ENCODE results near the gene AMOTL1.

AMOTL1 gene

GRCh38 chr11:94773842-94774241 lies 5.7 kb downstream of the AMOTL1 start:
- TF ChIP-seq SPI1 (IDR thresholded peaks at IDR 0.05; ENCODE audit: borderline replicate concordance, low read depth) (no peak), REST (IDR thresholded peaks at IDR 0.05; ENCODE audit: insufficient replicate concordance, low read depth) (no peak), POLR2AphosphoS5 (IDR thresholded peaks at IDR 0.05; ENCODE audit: low read depth) (no peak), GABPA (IDR thresholded peaks at IDR 0.05; ENCODE audit: low read depth) (no peak)
- TF ChIP-seq, protein P1, sequence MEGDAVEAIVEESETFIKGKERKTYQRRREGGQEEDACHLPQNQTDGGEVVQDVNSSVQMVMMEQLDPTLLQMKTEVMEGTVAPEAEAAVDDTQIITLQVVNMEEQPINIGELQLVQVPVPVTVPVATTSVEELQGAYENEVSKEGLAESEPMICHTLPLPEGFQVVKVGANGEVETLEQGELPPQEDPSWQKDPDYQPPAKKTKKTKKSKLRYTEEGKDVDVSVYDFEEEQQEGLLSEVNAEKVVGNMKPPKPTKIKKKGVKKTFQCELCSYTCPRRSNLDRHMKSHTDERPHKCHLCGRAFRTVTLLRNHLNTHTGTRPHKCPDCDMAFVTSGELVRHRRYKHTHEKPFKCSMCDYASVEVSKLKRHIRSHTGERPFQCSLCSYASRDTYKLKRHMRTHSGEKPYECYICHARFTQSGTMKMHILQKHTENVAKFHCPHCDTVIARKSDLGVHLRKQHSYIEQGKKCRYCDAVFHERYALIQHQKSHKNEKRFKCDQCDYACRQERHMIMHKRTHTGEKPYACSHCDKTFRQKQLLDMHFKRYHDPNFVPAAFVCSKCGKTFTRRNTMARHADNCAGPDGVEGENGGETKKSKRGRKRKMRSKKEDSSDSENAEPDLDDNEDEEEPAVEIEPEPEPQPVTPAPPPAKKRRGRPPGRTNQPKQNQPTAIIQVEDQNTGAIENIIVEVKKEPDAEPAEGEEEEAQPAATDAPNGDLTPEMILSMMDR (IDR thresholded peaks at IDR 0.05; ENCODE audit: insufficient read depth, low read length) = no peak
- no peak overlapping the region for H3K27ac ChIP-seq (replicated peaks)
- DNase-seq (ENCODE audit: low read depth in 1 of 2, low spot score in 1 of 2) = no peak
- peaks cover 29% of the 10 kb centered on the region for H3K27me3 ChIP-seq (ENCODE audit: insufficient read depth, poor library complexity, severe bottlenecking)
- H3K4me3 ChIP-seq (replicated peaks; ENCODE audit: insufficient read depth, low read length) = no peak overlapping the region

- TF ChIP-seq POLR2AphosphoS5 (IDR thresholded peaks at IDR 0.05; ENCODE audit: low read depth) (no peak), REST (IDR thresholded peaks at IDR 0.05; ENCODE audit: insufficient replicate concordance, low read depth) (no peak), GABPA (IDR thresholded peaks at IDR 0.05; ENCODE audit: low read depth) (no peak), SPI1 (IDR thresholded peaks at IDR 0.05; ENCODE audit: borderline replicate concordance, low read depth) (no peak)
- TF ChIP-seq, protein P1 (IDR thresholded peaks at IDR 0.05; ENCODE audit: insufficient read depth, low read length) = no peak
- no peak overlapping the region for H3K4me3 ChIP-seq (replicated peaks; ENCODE audit: insufficient read depth, low read length)
- H3K27ac ChIP-seq (replicated peaks) = no peak overlapping the region
Observed at GRCh38 chr11:94774345-94774744, 6.2 kb downstream of the AMOTL1 start.

GRCh38 chr11:94775567-94776327 lies 7.6 kb downstream of the AMOTL1 start:
- Histone ChIP-seq H3K27ac (replicated peaks) (no peak overlapping the region), H3K27me3 (ENCODE audit: insufficient read depth, poor library complexity, severe bottlenecking) (peaks cover 9% of the 10 kb centered on the region), H3K4me3 (replicated peaks; ENCODE audit: insufficient read depth, low read length) (no peak overlapping the region)
- DNase-seq (ENCODE audit: low read depth in 1 of 2, low spot score in 1 of 2) = no peak
- no peak for TF ChIP-seq GABPA (IDR thresholded peaks at IDR 0.05; ENCODE audit: low read depth)
- no peak for TF ChIP-seq REST (IDR thresholded peaks at IDR 0.05; ENCODE audit: insufficient replicate concordance, low read depth)
- no peak for TF ChIP-seq SPI1 (IDR thresholded peaks at IDR 0.05; ENCODE audit: borderline replicate concordance, low read depth)
- TF ChIP-seq POLR2AphosphoS5 (IDR thresholded peaks at IDR 0.05; ENCODE audit: low read depth) = no peak

More at GRCh38 chr11:94774345-94774744, 6.2 kb downstream of the AMOTL1 start:
- H3K27me3 ChIP-seq (ENCODE audit: insufficient read depth, poor library complexity, severe bottlenecking) = peaks cover 24% of the 10 kb centered on the region
- DNase-seq (ENCODE audit: low read depth in 1 of 2, low spot score in 1 of 2) = no peak
